ENCODE measurements around the gene ABCA4.

The ABCA4 gene

GRCh38 chr1:94122201-94122970 is 1.4 kb upstream of the ABCA4 start:
- no peak for DNase-seq

- no peak for DNase-seq
These were observed 468 bp upstream of the ABCA4 start for GRCh38 chr1:94121411-94121821.

GRCh38 chr1:94120570-94120901 is 412 bp downstream of the ABCA4 start:
- no peak for DNase-seq

GRCh38 chr1:94119796-94120569 is 965 bp downstream of the ABCA4 start:
- no peak for DNase-seq

GRCh38 chr1:94119306-94119705 is 1.6 kb downstream of the ABCA4 start:
- no peak for DNase-seq

- no peak for DNase-seq
These were observed 2.5 kb downstream of the ABCA4 start for GRCh38 chr1:94118471-94118870.

GRCh38 chr1:94118013-94118412 is 2.9 kb downstream of the ABCA4 start:
- no peak for DNase-seq

- DNase-seq = no peak
These were observed 3.6 kb downstream of the ABCA4 start for GRCh38 chr1:94117259-94117851.

- no peak for DNase-seq
These were observed 5.0 kb downstream of the ABCA4 start for GRCh38 chr1:94115900-94116436.

GRCh38 chr1:94115254-94115899 is 5.6 kb downstream of the ABCA4 start:
- DNase-seq = no peak

- DNase-seq = no peak
These were observed 7.2 kb downstream of the ABCA4 start for GRCh38 chr1:94113589-94114226.

- DNase-seq = no peak
These were observed 9.1 kb downstream of the ABCA4 start for GRCh38 chr1:94111879-94112278.

GRCh38 chr1:94110946-94111740 is 9.8 kb downstream of the ABCA4 start:
- no peak for DNase-seq

- DNase-seq = no peak
These were observed 10.8 kb downstream of the ABCA4 start for GRCh38 chr1:94110021-94110761.

- no peak for DNase-seq
These were observed 11.5 kb downstream of the ABCA4 start for GRCh38 chr1:94109478-94109877.

GRCh38 chr1:94107141-94107540 is 13.8 kb downstream of the ABCA4 start:
- DNase-seq = no peak

GRCh38 chr1:94106716-94107115 is 14.2 kb downstream of the ABCA4 start:
- DNase-seq = no peak

- no peak for DNase-seq
These were observed 14.9 kb downstream of the ABCA4 start for GRCh38 chr1:94105957-94106529.

- no peak for DNase-seq
These were observed 15.4 kb downstream of the ABCA4 start for GRCh38 chr1:94105581-94105952.

- DNase-seq = no peak
These were observed 16.0 kb downstream of the ABCA4 start for GRCh38 chr1:94104776-94105580.
